ENCODE data around the gene GLB1L3. TPM values are rescaled to one million over a fixed set of nuclear protein-coding genes. Genes with fewer than 3 reads are reported as not detected.

The GLB1L3 gene
- total RNA-seq, 1 experiment from 2014 or later = not detected

DNA sequence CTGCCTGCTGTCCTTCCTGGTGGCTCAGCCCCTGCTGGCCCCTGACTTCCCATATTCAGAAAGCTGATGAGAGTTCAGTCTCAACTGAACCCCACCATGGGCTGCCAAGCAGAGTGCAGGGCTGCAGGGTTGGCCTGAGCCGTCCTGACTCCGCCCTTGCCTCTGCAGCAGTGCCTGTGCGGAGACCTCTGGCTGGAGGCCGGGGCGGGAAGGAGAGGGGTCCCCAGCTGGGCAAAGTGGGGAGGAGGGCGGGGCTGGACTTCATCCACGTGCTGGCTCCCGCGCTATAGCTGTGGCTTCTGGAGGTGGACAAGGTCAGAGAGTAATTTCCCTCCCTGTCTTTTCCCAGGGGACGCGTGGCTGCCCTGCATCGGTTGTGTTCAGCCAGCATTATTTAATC lies 13.6 kb downstream of the GLB1L3 start:
- no peaks in the 10 kb centered on the region for H4K20me1 ChIP-seq (ENCODE audit: insufficient read depth)
- RAD21 ChIA-PET (ENCODE audit: low non-redundant PET in 1 of 2, low total read pairs in 2 of 2, uncharacterized antibody in 2 of 2, unreplicated experiment in 2 of 2) = no interaction called here
- intact Hi-C loops (cut with micrococcal nuclease) = no loop called here
- POLR2A ChIA-PET = no interaction called here
- H2AFZ ChIP-seq (ENCODE audit: low read depth, low read length, poor library complexity, severe bottlenecking) = no peak overlapping the region
- H3K9ac ChIP-seq (ENCODE audit: low read length) = no peak overlapping the region
- DNase-seq (ENCODE audit: low read depth, low spot score) (no peak), ATAC-seq (no peak; the same call in 1 of the 2 replicates)
- H3K27me3 ChIP-seq (ENCODE audit: insufficient read depth, low read length) = no peaks in the 10 kb centered on the region
- no peaks in the 10 kb centered on the region for H3K9me2 ChIP-seq (ENCODE audit: insufficient read depth)
- no peak overlapping the region for H3K4me3 ChIP-seq (replicated peaks in 1 of 2; ENCODE audit: low read depth in 1 of 2, low read length in 2 of 2)
- H3K9me3 ChIP-seq (ENCODE audit: control insufficient read depth in 1 of 2, insufficient read depth in 1 of 2, low read depth in 1 of 2, low read length in 2 of 2) = no peaks in the 10 kb centered on the region
- no peaks in the 10 kb centered on the region for H3K79me2 ChIP-seq (ENCODE audit: insufficient read depth, low read length)
- no peaks in the 10 kb centered on the region for H3K4me1 ChIP-seq (ENCODE audit: control insufficient read depth in 1 of 2, insufficient read depth in 2 of 2, low read length in 2 of 2)
- TF ChIP-seq, protein P1, sequence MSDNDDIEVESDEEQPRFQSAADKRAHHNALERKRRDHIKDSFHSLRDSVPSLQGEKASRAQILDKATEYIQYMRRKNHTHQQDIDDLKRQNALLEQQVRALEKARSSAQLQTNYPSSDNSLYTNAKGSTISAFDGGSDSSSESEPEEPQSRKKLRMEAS (IDR thresholded peaks at IDR 0.05) = no peak
- TF ChIP-seq YY1 (IDR thresholded peaks at IDR 0.05; ENCODE audit: extremely low read depth, insufficient replicate concordance, low read depth, low read length) = no peak
- TF ChIP-seq TCF7L2 (IDR thresholded peaks at IDR 0.05; ENCODE audit: borderline replicate concordance, extremely low read depth, insufficient read depth, insufficient read length) = no peak
- TF ChIP-seq EZH2 (IDR thresholded peaks at IDR 0.05) = no peak
- TF ChIP-seq FOSL1 (IDR thresholded peaks at IDR 0.05; ENCODE audit: low read depth) = no peak
- TF ChIP-seq, protein P2, sequence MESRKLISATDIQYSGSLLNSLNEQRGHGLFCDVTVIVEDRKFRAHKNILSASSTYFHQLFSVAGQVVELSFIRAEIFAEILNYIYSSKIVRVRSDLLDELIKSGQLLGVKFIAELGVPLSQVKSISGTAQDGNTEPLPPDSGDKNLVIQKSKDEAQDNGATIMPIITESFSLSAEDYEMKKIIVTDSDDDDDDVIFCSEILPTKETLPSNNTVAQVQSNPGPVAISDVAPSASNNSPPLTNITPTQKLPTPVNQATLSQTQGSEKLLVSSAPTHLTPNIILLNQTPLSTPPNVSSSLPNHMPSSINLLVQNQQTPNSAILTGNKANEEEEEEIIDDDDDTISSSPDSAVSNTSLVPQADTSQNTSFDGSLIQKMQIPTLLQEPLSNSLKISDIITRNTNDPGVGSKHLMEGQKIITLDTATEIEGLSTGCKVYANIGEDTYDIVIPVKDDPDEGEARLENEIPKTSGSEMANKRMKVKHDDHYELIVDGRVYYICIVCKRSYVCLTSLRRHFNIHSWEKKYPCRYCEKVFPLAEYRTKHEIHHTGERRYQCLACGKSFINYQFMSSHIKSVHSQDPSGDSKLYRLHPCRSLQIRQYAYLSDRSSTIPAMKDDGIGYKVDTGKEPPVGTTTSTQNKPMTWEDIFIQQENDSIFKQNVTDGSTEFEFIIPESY (IDR thresholded peaks at IDR 0.05; ENCODE audit: extremely low read depth, insufficient replicate concordance, low read length) = no peak
- TF ChIP-seq EZH2phosphoT487 (IDR thresholded peaks at IDR 0.05; ENCODE audit: borderline replicate concordance) = no peak
- TF ChIP-seq POLR2AphosphoS5 (IDR thresholded peaks at IDR 0.05; ENCODE audit: low read depth, low read length) = no peak
- no peak for TF ChIP-seq EGR1 (IDR thresholded peaks at IDR 0.05; ENCODE audit: low read depth)
- H3K27ac ChIP-seq (ENCODE audit: low read depth, low read length) = no peak overlapping the region
- no peaks in the 10 kb centered on the region for H3K36me3 ChIP-seq (ENCODE audit: control insufficient read depth in 1 of 2, insufficient read depth in 2 of 2, low read length in 2 of 2)
- no peak overlapping the region for H3K4me2 ChIP-seq (ENCODE audit: low read length)
- BruUV-seq (replicated peaks) = no TSS peak
- CTCF ChIA-PET = no interaction called here
